Measurements from ENCODE around the gene CCNJ. TPM values are rescaled to one million over a fixed set of nuclear protein-coding genes. Genes with fewer than 3 reads are reported as not detected.

CCNJ gene
- total RNA-seq, 1 experiment from 2014 or later = 7.4 TPM

DNA sequence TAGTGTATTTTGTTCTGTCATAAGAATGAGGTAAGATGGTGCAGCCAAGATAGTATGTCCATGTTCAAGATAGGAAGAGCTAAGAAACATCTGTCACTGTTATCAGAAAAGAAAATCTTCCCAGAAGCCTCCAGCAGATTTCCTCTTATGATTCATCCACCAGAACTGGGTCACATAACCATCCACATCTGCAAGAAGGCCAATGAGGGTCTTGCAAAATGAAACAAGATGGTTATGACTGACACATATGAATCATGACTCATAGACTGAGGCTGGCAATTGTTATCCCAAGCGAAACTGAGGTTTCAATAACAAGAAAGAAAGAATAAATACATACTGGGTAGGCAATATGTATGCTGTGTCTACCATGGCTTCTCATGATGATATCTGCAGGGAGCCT is 30.3 kb downstream of the CCNJ start:
- Histone ChIP-seq H4K20me1 (ENCODE audit: insufficient read depth, low read depth, low read length) (no peaks in the 10 kb centered on the region), H3K79me2 (ENCODE audit: low read length) (no peaks in the 10 kb centered on the region), H3K9me2 (replicated peaks; ENCODE audit: insufficient read depth, low read length) (no peaks in the 10 kb centered on the region), H3K4me3 (ENCODE audit: low read length) (no peak overlapping the region), H3K27me3 (ENCODE audit: low read length) (no peaks in the 10 kb centered on the region), H3K36me3 (ENCODE audit: insufficient read depth, low read length) (no peaks in the 10 kb centered on the region), H3K9me3 (ENCODE audit: low read length) (no peaks in the 10 kb centered on the region), H3K4me2 (ENCODE audit: low read depth, low read length, poor library complexity, severe bottlenecking) (no peak overlapping the region), H3K4me1 (ENCODE audit: low read length) (peaks cover 1% of the 10 kb centered on the region), H2AFZ (ENCODE audit: low read length) (no peak overlapping the region), H3K27ac (ENCODE audit: low read length) (no peak overlapping the region), H3K9ac (ENCODE audit: low read length) (no peak overlapping the region)
- DNase-seq = no peak

DNA sequence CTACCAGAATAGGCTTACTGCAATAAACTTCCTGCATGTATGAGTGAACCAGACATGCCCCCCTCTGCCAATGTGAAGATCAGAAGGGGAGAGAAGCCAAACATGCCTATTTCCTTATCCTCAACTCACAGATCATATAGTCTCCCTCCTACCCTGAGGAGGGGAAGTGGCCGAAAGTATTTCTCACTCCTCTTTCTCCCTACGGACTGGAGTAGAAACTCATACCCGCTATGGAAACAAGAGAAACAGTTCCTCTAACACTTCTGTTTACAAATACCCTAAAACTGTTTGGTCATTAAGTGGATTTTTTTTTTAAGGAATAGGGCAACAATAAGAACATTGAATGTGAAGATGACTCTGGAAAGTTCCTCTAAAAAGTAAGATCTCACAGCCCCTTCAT is 31.4 kb downstream of the CCNJ start:
- H3K4me3 ChIP-seq (ENCODE audit: low read length) = no peak overlapping the region
- DNase-seq = no peak
- no peak overlapping the region for H3K4me2 ChIP-seq (ENCODE audit: low read depth, low read length, poor library complexity, severe bottlenecking)
- no peak overlapping the region for H3K27ac ChIP-seq (ENCODE audit: low read length)
- no peaks in the 10 kb centered on the region for H3K9me3 ChIP-seq (ENCODE audit: low read length)
- H3K9ac ChIP-seq (ENCODE audit: low read length) = no peak overlapping the region
- H3K4me1 ChIP-seq (ENCODE audit: low read length) = peaks cover 6% of the 10 kb centered on the region
- H2AFZ ChIP-seq (ENCODE audit: low read length) = no peak overlapping the region
- no peaks in the 10 kb centered on the region for H3K36me3 ChIP-seq (ENCODE audit: insufficient read depth, low read length)
- no peaks in the 10 kb centered on the region for H4K20me1 ChIP-seq (ENCODE audit: insufficient read depth, low read depth, low read length)
- no peaks in the 10 kb centered on the region for H3K9me2 ChIP-seq (replicated peaks; ENCODE audit: insufficient read depth, low read length)
- no peaks in the 10 kb centered on the region for H3K79me2 ChIP-seq (ENCODE audit: low read length)
- no peaks in the 10 kb centered on the region for H3K27me3 ChIP-seq (ENCODE audit: low read length)

DNA sequence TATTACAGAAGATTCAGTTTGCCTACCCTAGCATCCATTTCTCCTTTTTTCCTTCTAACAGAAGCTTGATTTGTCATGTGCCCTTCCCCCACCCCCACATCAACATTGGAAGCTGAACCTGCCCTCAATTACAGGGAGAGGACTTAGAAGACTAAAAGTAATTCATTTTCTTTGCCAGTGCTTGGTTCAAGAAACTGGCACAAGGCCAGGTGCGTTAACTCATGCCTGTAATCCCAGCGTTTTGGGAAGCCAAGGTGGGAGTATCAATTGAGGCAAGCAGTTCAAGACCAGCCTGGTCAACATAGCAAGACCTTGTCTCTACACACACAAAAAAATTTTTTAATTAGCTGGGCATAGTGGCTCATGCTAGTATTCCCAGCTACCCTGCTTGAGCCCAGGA is 32.6 kb downstream of the CCNJ start:
- Histone ChIP-seq H3K9me2 (replicated peaks; ENCODE audit: insufficient read depth, low read length) (no peaks in the 10 kb centered on the region), H3K27me3 (ENCODE audit: low read length) (no peaks in the 10 kb centered on the region), H3K4me1 (ENCODE audit: low read length) (peaks cover 6% of the 10 kb centered on the region), H3K9ac (ENCODE audit: low read length) (no peak overlapping the region), H3K79me2 (ENCODE audit: low read length) (no peaks in the 10 kb centered on the region), H3K27ac (ENCODE audit: low read length) (no peak overlapping the region), H3K36me3 (ENCODE audit: insufficient read depth, low read length) (no peaks in the 10 kb centered on the region), H3K4me2 (ENCODE audit: low read depth, low read length, poor library complexity, severe bottlenecking) (no peak overlapping the region), H3K9me3 (ENCODE audit: low read length) (no peaks in the 10 kb centered on the region), H4K20me1 (ENCODE audit: insufficient read depth, low read depth, low read length) (no peaks in the 10 kb centered on the region), H3K4me3 (ENCODE audit: low read length) (no peak overlapping the region), H2AFZ (ENCODE audit: low read length) (no peak overlapping the region)
- DNase-seq = no peak

DNA sequence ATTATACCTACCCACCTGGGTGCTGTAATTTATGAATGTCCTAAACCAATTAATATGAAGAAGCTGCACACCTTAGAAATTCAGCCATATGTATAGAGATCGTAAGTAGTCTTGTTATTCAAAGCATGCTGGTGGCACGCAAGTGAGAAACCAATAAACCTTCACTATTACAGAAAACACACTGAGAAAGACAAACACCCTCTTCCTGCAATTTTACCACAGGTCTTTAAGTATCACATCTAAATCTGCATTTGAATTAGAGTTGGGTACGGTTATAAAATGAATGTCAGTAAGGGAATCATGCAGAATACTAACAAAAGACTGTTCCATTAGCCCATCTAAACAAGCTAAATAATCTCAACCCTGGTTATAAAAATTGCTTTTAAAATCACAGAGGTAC is 33.8 kb downstream of the CCNJ start:
- no peak for DNase-seq
- no peaks in the 10 kb centered on the region for H3K36me3 ChIP-seq (ENCODE audit: insufficient read depth, low read length)
- H4K20me1 ChIP-seq (ENCODE audit: insufficient read depth, low read depth, low read length) = no peaks in the 10 kb centered on the region
- H3K27me3 ChIP-seq (ENCODE audit: low read length) = no peaks in the 10 kb centered on the region
- H3K79me2 ChIP-seq (ENCODE audit: low read length) = no peaks in the 10 kb centered on the region
- no peaks in the 10 kb centered on the region for H3K9me3 ChIP-seq (ENCODE audit: low read length)
- no peak overlapping the region for H3K4me3 ChIP-seq (ENCODE audit: low read length)
- H3K4me1 ChIP-seq (ENCODE audit: low read length) = peaks cover 6% of the 10 kb centered on the region
- no peak overlapping the region for H3K9ac ChIP-seq (ENCODE audit: low read length)
- no peak overlapping the region for H2AFZ ChIP-seq (ENCODE audit: low read length)
- no peaks in the 10 kb centered on the region for H3K9me2 ChIP-seq (replicated peaks; ENCODE audit: insufficient read depth, low read length)
- no peak overlapping the region for H3K4me2 ChIP-seq (ENCODE audit: low read depth, low read length, poor library complexity, severe bottlenecking)
- no peak overlapping the region for H3K27ac ChIP-seq (ENCODE audit: low read length)

DNA sequence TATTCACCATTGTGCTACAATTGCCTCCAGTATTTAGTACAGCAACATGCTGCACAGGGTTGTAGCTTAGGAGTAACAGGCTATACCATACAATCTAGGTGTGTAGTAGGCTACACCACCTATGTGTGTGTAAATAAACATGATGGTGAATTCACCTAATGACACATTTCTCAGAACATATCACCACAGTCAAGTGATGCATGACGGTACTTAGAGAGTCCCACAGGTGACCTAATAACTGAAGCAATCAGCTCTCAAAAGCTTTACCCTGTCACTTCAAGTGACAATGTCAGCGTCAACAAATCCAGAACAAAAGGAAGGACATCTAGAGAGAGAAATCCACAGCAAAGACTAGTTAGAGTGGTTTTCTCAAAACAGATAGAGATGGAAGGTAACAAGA is 38.8 kb downstream of the CCNJ start:
- no peak overlapping the region for H3K4me3 ChIP-seq (ENCODE audit: low read length)

DNA sequence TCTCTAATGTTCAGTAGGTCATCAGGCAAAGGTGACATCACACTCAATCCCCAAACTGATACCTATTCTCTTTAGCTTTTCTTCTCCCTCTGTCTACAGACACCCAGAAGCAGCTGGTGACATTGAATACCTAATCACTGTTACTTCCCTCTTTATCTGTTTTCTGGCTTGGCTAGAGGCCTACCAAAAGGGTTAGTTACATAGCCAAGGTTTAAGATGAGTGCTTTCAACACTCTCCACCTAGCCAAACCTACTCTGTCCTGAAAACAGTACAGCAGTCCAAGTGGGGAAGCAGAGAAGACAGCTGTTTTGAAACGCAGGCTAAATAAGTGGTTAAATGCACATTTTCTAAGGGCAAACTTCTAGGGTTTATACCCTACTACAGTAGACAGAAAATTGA is 39.4 kb downstream of the CCNJ start:
- H3K36me3 ChIP-seq (ENCODE audit: insufficient read depth, low read length) = no peaks in the 10 kb centered on the region
- no peak overlapping the region for H3K4me3 ChIP-seq (ENCODE audit: low read length)
- no peak overlapping the region for H3K27ac ChIP-seq (ENCODE audit: low read length)
- no peak overlapping the region for H3K4me2 ChIP-seq (ENCODE audit: low read depth, low read length, poor library complexity, severe bottlenecking)
- no peaks in the 10 kb centered on the region for H3K27me3 ChIP-seq (ENCODE audit: low read length)
- peaks cover 6% of the 10 kb centered on the region for H3K4me1 ChIP-seq (ENCODE audit: low read length)
- H3K79me2 ChIP-seq (ENCODE audit: low read length) = no peaks in the 10 kb centered on the region
- H2AFZ ChIP-seq (ENCODE audit: low read length) = no peak overlapping the region
- DNase-seq = no peak
- no peaks in the 10 kb centered on the region for H3K9me3 ChIP-seq (ENCODE audit: low read length)
- H3K9me2 ChIP-seq (replicated peaks; ENCODE audit: insufficient read depth, low read length) = no peaks in the 10 kb centered on the region
- no peak overlapping the region for H3K9ac ChIP-seq (ENCODE audit: low read length)
- H4K20me1 ChIP-seq (ENCODE audit: insufficient read depth, low read depth, low read length) = no peaks in the 10 kb centered on the region

More for the DNA sequence above, 38.8 kb downstream of the CCNJ start:
- no peak for DNase-seq
- H3K27me3 ChIP-seq (ENCODE audit: low read length) = no peaks in the 10 kb centered on the region
- no peak overlapping the region for H2AFZ ChIP-seq (ENCODE audit: low read length)
- H3K9me2 ChIP-seq (replicated peaks; ENCODE audit: insufficient read depth, low read length) = no peaks in the 10 kb centered on the region
- no peak overlapping the region for H3K9ac ChIP-seq (ENCODE audit: low read length)
- H3K27ac ChIP-seq (ENCODE audit: low read length) = no peak overlapping the region
- no peak overlapping the region for H3K4me2 ChIP-seq (ENCODE audit: low read depth, low read length, poor library complexity, severe bottlenecking)
- no peaks in the 10 kb centered on the region for H3K9me3 ChIP-seq (ENCODE audit: low read length)
- peaks cover 6% of the 10 kb centered on the region for H3K4me1 ChIP-seq (ENCODE audit: low read length)
- no peaks in the 10 kb centered on the region for H3K79me2 ChIP-seq (ENCODE audit: low read length)
- no peaks in the 10 kb centered on the region for H4K20me1 ChIP-seq (ENCODE audit: insufficient read depth, low read depth, low read length)
- H3K36me3 ChIP-seq (ENCODE audit: insufficient read depth, low read length) = no peaks in the 10 kb centered on the region

DNA sequence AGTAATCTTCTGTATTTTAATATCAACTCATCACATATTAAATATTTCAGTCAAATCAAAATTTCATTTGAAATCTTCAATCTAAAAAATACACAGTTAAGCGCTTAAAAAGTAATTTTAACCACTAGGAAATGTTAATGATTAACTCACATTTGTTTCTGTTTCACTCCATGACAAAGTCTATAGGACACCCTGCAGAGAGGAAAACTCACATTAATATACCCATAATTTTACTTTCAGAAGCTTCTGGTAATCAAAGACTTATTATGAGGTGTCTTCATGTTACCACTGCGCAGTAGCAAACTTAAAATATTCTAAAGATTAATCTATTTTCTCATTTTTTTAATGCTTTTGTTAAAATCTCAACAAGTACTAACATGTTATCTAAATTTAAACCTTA is 45.7 kb downstream of the CCNJ start:
- peak overlapping the region; percentile 83 for H3K4me3 ChIP-seq (ENCODE audit: low read length)

DNA sequence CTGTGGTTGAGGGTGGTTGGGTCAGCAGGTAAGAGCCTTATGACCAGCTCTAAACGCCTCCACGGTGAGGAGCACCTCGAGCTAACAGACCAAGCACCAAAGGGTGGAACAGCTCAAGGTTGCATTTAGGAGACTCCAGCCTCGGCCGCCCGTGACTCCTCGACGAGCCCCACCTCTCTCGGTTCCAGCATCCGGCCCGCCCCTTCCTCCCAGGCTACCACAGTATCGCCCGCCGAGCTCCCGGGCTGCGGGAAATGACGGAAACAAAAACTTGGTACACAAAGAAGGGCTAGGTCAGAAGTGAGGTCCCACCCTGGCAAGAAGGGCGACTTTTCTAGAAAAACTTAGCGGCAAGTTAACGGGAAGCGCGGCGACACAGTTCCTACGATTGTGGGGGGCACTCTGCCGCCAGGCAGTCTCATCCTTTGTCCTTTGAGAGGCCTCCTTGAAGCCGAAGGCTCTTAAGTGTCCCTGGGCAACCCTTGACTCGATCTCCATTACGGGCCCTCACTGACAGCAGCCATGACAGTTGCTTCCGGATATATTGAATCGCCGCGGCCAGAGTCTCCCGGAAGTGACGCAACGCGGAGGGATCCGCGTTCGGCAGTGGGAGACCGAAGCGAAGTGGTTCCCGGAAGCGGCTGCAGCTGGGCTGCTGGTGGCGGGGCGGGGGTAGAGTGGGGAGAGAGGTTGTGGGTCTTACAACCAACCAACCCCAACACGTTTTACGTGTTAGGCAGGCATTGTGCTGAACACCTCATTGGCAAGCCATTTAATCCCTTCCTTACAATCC is 46.5 kb downstream of the CCNJ start:
- no peaks in the 10 kb centered on the region for H3K27me3 ChIP-seq (ENCODE audit: low read length)
- no peaks in the 10 kb centered on the region for H4K20me1 ChIP-seq (ENCODE audit: insufficient read depth, low read depth, low read length)
- H3K27ac ChIP-seq (ENCODE audit: low read length) = peak overlapping the region; percentile 88
- peak overlapping the region; percentile 95 for H3K9ac ChIP-seq (ENCODE audit: low read length)
- peaks cover 3% of the 10 kb centered on the region; the same call in 1 of the 2 replicates for H3K79me2 ChIP-seq (ENCODE audit: low read length)
- H3K36me3 ChIP-seq (ENCODE audit: insufficient read depth, low read length) = no peaks in the 10 kb centered on the region
- H3K4me1 ChIP-seq (ENCODE audit: low read length) = peaks cover 13% of the 10 kb centered on the region
- no peaks in the 10 kb centered on the region for H3K9me3 ChIP-seq (ENCODE audit: low read length)
- H2AFZ ChIP-seq (ENCODE audit: low read length) = peak overlapping the region; percentile 38; the same call in 1 of the 2 replicates
- peak overlapping the region; percentile 86 for H3K4me2 ChIP-seq (ENCODE audit: low read depth, low read length, poor library complexity, severe bottlenecking)
- peak overlapping the region; percentile 83 for H3K4me3 ChIP-seq (ENCODE audit: low read length)
- DNase-seq = peak; percentile 94
- no peaks in the 10 kb centered on the region for H3K9me2 ChIP-seq (replicated peaks; ENCODE audit: insufficient read depth, low read length)

More for the DNA sequence above, 45.7 kb downstream of the CCNJ start:
- no peaks in the 10 kb centered on the region for H3K27me3 ChIP-seq (ENCODE audit: low read length)
- no peak for DNase-seq
- H4K20me1 ChIP-seq (ENCODE audit: insufficient read depth, low read depth, low read length) = no peaks in the 10 kb centered on the region
- H3K9ac ChIP-seq (ENCODE audit: low read length) = peak overlapping the region; percentile 95
- no peak overlapping the region for H2AFZ ChIP-seq (ENCODE audit: low read length)
- peaks cover 3% of the 10 kb centered on the region; the same call in 1 of the 2 replicates for H3K79me2 ChIP-seq (ENCODE audit: low read length)
- peaks cover 13% of the 10 kb centered on the region for H3K4me1 ChIP-seq (ENCODE audit: low read length)
- H3K36me3 ChIP-seq (ENCODE audit: insufficient read depth, low read length) = no peaks in the 10 kb centered on the region
- H3K9me2 ChIP-seq (replicated peaks; ENCODE audit: insufficient read depth, low read length) = no peaks in the 10 kb centered on the region
- no peaks in the 10 kb centered on the region for H3K9me3 ChIP-seq (ENCODE audit: low read length)
- peak overlapping the region; percentile 86 for H3K4me2 ChIP-seq (ENCODE audit: low read depth, low read length, poor library complexity, severe bottlenecking)
- peak overlapping the region; percentile 88 for H3K27ac ChIP-seq (ENCODE audit: low read length)
